Pons (tissue), 1 donor: ENCODE results near the gene AUTS2.

Experiments used
- DNase-seq: peaks from one replicate; pipeline ENCODE4 v3.0.0-alpha.2; 2016; ENCODE audit warnings: low spot score

AUTS2 gene

DNA sequence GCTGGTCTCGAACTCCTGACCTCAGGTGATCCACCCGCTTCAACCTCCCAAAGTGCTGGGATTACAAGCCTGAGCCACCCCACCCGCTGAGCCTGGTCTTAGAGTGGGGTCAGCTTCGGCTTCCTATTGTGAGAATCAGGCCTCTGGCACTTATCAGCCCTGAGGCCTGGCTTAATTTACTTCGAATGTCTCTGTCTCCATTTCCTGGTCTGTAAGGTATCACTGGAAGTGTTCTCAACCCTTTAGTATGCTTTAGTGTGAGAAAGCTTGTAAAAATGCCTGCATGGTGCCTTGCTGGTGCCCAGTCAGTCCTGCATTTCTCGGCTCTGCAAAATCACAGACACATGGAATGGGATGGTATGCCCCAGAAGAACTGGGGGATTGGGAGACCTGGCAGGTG, 862.3 kb downstream of the AUTS2 start:
- no peak for DNase-seq

DNA sequence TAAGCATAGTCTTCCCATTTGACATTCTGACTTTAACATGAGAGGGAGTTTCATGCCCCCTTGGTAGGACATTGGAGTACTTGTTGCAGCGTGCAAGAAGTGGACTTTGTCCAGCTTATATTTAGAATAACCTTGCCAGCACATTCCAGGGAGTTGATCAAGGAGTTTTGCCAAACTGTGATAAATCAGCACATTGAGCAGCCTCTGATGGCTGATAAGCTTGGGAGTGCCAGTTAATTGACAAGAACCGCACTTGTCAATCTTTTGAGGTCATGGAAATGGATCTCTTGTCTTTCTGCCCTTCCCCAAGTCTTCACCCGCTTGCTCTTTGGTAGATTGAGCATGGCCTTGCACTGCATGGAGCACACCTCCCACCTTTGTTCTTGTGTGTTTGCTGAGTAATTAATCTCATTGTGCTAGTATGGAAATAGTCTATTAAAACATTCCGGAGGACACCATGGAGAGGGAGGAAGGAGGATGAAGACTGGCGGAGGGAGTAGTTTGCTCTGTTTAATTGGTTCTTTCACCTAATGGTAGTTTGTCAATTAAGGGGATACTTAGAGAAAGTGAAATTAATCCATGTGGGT, 865.2 kb downstream of the AUTS2 start:
- DNase-seq, result no peak

DNA sequence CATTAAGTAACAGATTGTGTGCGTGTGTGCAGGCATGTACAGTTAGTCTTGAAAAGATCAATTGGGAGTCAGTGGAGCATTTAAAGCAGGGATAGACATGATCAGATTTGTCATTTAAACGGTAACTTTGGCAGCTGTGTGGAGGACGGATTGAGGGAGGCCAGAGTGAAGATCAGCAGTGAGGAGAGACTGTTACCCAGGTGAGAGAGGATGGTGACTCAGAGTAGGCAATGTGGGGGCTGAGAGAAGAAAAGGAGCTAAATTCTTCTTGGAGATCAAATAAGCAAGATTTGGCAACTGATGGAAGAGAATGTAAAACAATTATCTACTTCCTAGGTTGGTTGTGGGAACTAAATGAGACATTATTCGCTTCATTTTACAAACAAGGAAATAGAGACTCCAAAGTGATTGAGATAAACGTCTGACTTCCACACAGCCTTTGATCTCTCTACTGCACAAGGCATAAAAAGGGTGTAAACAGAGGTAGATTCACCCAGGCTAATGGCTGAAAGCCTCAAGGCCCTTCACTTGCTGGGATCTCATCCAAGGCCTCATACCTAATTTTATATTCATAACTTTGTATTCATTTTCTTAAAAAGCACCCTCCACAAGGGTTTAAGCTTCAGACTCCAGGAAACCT, 868.6 kb downstream of the AUTS2 start:
- no peak for DNase-seq

DNA sequence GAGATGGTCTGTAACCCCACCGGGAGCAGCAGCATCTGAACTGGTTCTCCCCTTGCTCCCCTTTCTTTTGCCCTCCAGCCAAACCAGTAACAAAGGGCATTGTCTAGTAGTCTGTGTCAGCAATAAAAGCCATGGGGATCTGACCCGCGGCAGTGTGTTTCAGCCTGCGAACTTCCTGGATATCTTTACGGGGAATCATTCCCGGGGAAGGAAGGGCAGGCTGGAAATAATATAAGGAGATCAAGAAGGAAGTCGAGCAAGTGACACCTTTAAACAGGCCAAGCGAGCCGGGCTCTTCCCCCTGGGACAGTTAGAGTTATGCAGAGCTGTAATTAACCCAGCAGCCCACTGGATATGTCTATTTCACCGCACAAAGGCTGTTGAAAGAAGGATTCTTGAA, 872.5 kb downstream of the AUTS2 start:
- peak; percentile 25 for DNase-seq

DNA sequence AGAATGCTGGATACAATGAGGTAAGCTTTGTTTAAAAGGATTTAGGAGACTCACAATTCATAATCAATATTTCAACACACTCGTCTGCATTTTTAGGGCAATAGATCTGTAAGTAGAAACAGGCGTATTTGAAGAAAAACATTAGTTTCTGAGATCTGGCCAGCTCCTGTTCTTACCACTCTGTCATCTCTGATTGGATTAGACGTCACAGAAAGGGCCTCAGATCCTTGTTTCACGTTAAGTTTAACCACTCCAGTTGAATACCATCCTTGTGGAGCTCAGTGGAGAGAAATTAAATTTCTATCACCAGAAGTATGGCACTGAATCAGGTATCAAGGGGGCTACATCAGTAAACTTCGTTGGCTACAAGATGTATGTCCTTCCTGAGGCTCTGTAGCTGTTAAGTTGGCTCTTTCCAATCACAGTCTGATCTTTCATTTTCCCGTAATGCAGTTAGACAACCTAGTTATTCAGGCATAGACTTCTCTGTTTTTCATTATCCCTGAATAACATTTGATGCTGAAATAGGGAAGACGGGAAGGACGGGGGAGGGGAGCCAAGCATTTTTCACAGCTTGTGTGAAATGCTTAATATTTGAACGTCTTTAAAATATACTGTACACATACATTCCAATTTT, 874.4 kb downstream of the AUTS2 start:
- no peak for DNase-seq

DNA sequence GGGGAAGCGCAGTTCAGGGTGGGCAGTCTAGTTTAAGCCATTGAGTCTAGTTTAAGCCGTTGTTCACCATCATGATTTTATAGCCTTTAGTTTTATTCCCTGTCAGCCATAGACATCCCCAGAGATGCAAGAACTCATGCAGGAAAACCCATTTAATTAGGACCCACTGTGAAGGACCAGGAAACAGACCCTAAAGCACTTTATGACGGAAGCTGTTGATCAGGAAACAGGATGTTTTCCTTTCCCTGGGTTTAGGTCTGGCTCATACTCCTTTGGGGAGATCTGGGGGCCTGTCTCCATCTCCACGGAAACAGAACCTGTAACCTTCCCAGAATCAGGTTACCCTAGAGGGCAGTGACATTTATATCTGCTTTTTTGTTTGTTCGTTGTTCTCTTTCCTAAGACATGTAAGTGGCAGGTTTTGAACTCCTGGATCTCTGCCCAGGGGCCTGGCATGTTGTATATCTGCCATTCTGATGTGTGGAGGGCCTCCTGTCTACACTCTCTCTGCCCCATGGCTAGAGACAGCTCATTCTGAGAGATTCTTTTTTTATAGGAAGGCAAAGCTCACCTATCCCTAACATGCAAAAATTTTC, 876.5 kb downstream of the AUTS2 start:
- DNase-seq, result no peak

DNA sequence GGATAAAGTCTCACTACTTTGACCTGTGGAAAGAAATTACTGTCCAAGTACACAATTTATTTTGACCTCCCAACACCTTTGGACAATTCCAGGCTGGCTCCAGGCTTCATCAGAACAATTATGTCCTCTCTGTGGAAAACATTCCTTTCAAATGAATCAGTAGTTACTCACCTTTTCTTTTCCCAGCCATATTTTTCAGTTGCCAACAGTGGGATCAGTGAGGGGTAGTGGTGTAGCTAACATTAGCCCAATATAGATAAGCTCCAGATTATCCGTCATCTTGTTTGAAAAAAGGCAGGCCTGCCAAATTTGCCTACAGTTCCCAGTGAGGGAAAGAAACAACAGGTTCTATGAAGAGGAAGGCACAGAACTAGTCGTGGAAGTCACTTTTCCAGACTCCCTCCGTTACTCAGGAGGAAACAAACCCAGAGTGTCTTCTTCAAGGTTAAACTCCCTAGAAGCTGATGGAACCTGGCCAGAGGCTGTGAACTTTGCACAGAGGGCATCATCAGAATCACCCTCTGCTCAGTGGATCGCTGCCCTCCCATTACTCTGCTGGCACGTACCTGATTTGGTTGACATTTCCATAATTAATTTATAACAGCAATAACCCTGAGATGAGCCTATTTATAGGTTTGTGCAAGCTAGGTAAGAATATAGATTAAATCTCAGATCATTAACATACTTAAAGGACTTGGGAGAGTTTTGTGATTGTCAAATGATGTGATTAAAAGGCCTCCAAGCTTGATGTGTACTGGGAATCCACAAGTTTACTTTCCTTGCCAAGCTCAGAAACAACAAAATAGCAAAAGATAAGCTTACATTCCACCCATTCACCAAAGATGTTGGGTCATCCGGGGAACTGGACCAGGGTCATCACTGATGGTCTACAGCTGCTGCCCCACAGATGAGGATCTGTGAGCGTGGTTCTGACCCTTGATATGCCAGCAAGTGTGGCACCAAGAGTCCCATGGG, 879.0 kb downstream of the AUTS2 start:
- DNase-seq, result no peak

DNA sequence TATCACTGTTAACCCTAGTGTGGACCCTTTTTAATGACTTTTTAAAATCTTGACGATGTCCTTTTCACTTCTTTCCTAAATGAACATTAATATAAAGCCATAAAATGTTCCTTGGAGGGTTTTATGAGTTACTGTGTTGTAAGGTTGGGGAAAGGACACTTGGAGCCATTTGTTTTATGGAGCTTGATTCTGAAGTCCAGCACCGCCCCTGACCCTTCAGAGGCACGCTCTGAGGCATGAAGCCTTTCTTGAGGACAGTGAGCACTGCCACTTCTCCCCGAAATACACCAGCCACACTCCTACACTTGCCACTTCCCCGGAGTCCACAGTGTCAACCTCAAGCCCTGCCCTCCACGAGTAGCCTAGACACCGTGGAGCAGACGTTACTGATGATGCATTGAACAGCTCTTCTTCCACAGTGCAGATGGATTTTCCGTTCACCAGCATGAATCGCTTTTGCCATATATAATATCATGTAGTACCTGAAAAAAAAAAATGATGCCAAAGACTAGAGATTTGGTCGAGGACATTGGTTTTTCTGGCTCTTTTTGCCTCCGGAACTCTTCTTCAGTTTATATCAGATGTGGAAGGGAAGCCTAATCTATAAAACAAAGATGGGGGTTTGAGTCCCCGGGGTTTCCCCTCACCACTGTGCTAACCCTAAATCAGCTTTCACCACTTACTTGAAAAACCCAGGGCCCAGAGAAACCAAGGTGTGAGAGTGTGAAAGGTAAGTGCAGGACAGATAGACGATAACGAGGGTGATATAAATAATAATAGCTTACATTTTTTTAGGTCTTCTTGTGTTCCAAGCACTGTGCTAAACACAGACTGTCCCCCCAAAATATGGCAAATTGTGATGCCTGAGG, 881.1 kb downstream of the AUTS2 start:
- DNase-seq, result no peak

DNA sequence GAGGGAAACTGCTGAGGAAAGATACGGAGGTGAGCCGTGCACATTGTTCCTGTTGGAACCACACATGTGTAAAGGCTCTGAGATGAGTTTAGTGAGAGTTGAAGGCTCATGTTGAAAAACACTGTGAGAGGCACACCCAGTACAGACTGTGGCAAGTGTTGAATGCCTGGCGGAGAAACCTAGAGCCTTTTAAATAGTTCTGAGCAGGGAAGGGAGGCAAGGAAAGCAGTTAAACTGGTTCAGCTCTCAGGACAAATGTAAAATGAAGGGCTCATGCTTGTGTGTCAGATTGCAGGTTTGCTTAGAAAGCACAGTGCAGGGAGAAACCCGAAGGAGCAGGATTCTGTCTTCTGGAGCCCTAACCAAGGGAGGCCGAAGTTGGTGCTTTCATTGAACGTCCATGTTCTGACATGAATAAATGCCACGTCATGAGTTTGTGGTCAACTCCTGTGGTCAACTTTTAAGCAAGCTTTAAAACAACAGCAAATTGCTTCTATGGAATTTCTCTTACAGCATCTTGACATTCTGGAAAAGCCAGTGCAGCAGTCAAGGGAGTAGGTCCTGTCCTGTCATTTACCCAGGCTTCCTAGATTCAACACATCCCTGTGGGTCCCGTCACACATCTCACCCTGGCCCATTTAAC, 882.8 kb downstream of the AUTS2 start:
- DNase-seq, result no peak

DNA sequence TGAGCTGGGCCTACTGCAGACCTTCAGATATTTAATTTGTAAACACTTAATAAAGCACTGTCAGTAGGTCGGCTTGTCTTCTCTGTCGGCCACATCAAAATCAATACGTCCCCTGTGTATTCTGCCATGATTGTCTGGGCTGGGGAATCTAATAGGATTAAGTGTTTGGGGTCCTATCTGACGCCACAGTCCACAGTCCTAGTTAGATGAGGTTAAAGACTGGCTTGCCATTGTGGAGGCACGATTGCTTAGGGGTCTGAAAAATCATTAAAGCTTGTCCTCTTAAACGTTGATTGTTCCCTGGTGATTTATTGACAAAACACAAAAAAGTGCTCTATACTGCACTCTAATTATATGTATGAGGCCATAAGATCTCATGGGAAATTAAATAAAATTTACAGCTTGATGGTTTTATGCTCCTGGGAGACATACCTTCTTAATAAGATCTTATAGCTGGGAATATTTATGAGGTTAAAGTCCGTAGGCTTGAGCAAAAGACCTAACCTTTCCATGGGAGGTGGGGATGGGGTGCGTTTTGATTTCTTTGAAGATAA, 883.4 kb downstream of the AUTS2 start:
- no peak for DNase-seq

DNA sequence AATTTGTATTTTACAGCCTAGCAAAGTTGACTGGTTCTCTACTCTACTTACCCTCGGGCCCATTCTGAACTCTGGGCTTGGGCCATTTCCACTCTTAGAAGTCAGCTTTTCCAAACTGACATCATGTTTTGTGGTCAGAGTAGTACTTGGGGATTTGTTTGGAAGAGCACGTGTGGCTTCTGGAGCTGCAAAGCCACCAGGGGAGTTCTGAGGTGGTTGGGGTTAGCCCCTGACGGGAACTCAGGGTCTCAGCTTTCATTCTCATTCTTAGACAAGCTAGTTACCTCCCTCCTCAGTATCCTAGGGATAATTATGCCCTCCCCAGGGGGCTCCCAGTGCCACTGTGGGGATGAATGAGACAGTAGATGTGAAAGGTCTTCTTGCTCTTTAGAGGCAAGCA, 886.0 kb downstream of the AUTS2 start:
- no peak for DNase-seq

DNA sequence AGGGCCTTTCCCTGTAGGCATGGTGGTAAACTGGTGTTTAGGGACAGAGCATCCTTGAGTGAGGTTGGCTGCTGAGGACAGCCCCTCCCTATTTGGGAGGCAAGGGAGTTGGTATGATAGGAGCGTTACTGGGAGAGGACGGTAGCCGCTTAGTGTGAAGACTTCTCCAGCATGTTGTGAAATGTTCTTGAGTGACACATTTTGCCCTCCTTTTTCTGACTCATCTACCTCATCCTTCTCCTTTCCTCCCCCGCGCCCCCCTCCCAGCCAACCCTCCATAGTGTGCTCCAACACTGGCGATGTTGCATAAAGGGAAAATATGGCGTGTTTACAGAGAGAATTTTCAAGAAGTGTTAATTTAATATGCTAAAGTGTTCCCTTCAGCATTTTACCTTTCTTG, 888.7 kb downstream of the AUTS2 start:
- DNase-seq, result no peak

DNA sequence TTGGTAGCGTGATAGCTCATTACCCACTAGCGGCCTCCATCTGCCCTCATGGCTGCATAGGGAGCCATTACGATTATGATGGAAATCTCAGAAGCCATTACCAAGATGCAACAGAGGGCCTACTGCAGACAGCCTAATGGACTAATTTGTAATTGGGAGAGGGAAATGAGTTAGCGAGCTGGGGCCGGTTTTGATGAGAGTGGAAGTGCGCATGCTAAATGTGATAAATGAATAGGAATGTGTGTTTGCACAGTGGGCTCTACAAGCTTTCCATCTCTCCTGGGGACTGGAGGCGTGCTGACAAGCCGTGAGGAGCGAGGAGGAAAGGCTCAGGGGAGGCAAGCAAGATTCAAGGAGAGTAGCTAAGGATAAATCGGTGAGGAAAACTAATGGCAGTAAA, 889.2 kb downstream of the AUTS2 start:
- no peak for DNase-seq

DNA sequence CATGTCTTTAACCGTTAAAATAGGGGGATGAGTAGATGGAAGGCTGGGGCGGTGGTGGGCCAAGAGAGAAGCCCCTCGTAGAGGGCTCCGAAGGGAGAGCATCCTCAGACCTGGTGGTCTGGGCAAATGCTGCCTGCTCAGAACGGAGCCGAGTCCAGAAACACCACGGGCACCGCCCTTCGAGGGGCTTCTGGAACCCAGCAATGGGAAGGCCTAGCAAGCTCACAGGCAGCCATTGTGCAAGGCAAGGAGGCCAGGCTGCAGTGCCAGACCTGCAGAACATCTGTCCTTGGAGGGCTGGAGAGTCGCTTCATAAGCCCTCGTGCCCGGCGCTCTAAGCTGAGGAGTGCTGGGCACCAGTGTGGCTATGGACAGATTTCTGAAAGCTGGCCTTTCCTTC, 889.6 kb downstream of the AUTS2 start:
- no peak for DNase-seq

DNA sequence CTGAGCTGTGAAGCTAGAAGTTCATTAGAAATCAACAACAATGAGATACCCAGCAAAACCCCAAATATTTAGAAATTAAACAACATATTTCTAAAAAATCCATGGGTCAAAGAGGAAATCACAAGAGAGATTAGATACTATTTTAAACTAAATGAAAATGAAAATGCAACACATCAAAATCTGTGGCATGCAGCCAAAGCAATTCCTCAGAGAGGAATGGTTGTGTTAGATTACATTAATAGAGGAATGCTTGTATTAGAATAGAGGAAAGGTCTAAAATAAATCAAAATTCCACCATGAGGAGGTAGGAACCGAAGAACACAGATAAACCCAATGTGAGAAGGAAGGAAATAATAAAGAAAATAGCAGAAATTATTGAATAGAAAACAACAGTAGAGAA, 891.5 kb downstream of the AUTS2 start:
- DNase-seq, result no peak

DNA sequence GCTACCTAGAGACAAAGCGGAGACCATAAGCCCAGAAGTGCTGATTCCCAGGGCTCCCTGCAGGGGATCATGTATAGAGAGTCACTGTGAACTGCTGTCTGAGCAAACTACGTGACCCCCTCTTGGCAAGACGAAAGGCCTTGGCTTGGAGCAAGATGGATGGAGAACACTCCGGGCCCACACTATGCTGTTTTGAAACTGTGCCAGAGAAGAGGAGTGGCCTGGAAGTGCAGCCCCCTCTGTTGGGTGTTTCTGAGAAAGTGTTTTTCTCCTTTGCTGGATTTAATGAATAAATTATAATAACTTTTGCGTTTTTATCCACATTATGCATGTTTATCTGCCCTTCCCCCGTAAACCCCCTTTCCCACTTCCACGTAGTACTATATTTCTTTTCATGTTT, 894.4 kb downstream of the AUTS2 start:
- no peak for DNase-seq

DNA sequence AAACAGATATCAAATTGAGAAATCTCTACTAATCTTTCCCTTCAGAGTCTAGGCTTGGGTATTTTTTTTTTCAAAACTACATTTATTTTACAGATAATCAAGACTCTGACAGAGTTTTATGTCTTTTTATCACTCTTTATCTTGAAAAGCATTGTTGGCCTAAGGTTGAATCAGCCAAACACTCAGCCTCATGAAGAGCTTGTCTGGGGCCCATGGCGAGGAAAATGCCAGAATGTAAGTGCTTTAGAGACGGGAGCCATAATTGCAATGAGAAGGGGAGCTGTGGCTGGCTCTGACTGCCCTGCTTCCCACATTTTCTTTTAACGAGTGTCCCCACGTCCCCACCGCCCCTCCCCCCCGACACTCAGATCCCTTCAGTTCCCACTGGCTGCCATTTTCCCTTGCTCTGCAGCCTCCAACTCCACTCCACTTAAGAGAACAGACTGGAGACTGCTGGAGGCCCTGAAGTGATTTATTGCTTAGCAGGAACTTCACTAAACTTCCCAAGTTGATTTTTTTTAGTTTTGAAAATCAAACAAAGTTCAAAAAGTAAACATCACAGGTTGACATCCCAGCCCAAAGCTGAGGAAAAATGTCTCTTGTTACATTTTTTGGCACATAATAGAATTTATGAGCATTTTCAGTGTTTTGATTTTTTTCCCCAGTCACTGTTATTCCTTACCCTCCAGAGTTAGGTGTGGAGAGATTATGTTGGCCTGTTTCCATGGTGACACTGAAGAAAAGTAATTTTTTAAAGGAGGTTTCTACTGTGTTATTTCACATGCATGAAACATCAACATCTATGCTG, 896.2 kb downstream of the AUTS2 start:
- no peak for DNase-seq

DNA sequence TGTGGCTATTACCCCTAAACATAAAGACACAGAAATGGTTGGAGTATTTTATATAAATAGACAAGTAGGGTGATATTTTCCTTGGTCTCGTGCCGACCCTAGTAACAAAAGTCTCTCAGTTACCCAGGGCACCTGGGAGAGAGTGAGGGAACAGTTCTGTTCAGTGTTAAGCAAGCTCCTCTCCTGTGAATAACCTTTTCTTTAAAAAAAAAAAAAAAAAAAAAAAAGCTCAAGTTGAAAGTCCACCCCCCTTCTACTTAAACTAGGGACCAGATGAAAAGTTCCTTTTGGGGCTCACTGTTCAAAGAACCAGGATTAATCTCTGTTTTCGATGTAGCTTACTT, 896.7 kb downstream of the AUTS2 start:
- DNase-seq, result no peak

DNA sequence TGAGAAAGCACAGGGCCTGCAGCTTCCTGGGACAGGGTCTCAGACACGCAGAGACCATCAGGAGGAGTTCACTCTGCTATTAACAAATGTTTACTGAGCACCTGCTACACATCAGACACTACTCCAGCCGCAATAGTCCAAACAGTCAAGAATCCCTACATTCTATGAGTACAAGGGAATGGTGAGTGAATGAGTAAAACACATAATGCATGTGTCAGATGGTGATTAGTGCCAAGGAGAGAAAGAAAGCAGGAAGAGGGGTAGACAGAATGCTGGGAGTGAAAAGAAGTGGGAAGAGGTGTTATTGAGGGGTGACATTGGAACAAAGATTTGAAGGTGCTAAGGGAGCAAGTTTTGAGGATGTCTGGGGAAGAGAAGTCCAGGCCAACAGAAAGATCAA, 899.5 kb downstream of the AUTS2 start:
- DNase-seq, result no peak
